Stomach (tissue), 9 donors: ENCODE results near the gene NFIX. TPM values are rescaled to one million over a fixed set of nuclear protein-coding genes. Genes with fewer than 3 reads are reported as not detected.

Experiments
- DNase-seq, 2 donors: peaks; one replicate each; pipeline versions ENCODE4 v3.0.0 to v3.0.0-alpha.2; 2013 to 2019
- H3K27ac ChIP-seq, 5 donors: fragments of 200-600 bp in 4 of 5; sonication (generic) in 4 of 5; one replicate each; pipeline ENCODE4 v1.5.1; 2013 to 2019; ENCODE audit warnings: mild to moderate bottlenecking in 1 of 5, moderate library complexity in 1 of 5
- H3K27me3 ChIP-seq, 3 donors: fragments of 200-600 bp; sonication (generic); one replicate each; pipeline ENCODE4 v1.5.1; 2017 to 2019; ENCODE audit warnings: mixed run types in 1 of 3
- H3K36me3 ChIP-seq, 4 donors: fragments of 200-600 bp; sonication (generic); 1 replicate in 3 of 4; 2 replicates in 1 of 4; pipeline ENCODE4 v1.5.1; 2016 to 2019
- H3K4me1 ChIP-seq, 4 donors: fragments of 200-600 bp; sonication (generic); one replicate each; pipeline ENCODE4 v1.5.1; 2016 to 2019
- H3K4me3 ChIP-seq, 4 donors: fragments of 200-600 bp; sonication (generic) in 3 of 4; one replicate each; pipeline ENCODE4 v1.5.1; 2016 to 2019; ENCODE audit warnings: mild to moderate bottlenecking in 1 of 4
- H3K9me3 ChIP-seq, 4 donors: fragments of 200-600 bp; sonication (generic); one replicate each; pipeline ENCODE4 v1.5.1; 2016 to 2019
- CTCF ChIP-seq, 7 experiments: fragments of 450-650 bp in 4 of 7; fragments of 200-600 bp in 3 of 7; sonication (generic) in 3 of 7; IDR thresholded peaks; one replicate each; pipeline ENCODE4 v1.5.1; 2016 to 2019; ENCODE audit warnings: antibody characterized with exemption in 7 of 7, control low read depth in 2 of 7, mild to moderate bottlenecking in 1 of 7
- EP300 ChIP-seq: sonication (generic); formaldehyde crosslinking; IDR thresholded peaks from one replicate; pipeline ENCODE4 v1.6.1; 2017; ENCODE audit warnings: antibody characterized with exemption
- POLR2A ChIP-seq, 4 donors: fragments of 450-650 bp; IDR thresholded peaks; one replicate each; pipeline ENCODE4 v1.6.1; 2016; ENCODE audit warnings: antibody characterized with exemption in 4 of 4, control low read depth in 2 of 4, mild to moderate bottlenecking in 1 of 4, moderate library complexity in 1 of 4
- POLR2AphosphoS5 ChIP-seq, 3 donors: sonication (generic); formaldehyde crosslinking; IDR thresholded peaks; one replicate each; pipeline ENCODE4 v1.6.1; 2016; ENCODE audit warnings: antibody characterized with exemption in 3 of 3
- WGBS, 5 donors: extraction: QIAGEN DNeasy Blood & Tissue Kit in 3 of 5; methylation state at CpG; one replicate each; pipeline versions ENCODE4 v1.1.5 to v1.1.7; 2013 to 2018; 5-methylcytosine and 5-hydroxymethylcytosine counted together
- intact Hi-C: fragments of 100-400 bp; cut with DNase I; formaldehyde crosslinking; loops from one replicate; pipeline ENCODE4 v1.15.1; 2023; ENCODE audit warnings: low total_unique reads
- polyA plus RNA-seq, 3 donors: library from polyadenylated mRNA; stranded (reverse); fragments of 200-250 nt; gene quantifications; one replicate each; pipeline ENCODE4 v1.2.3, GENCODE V29; 2013
- total RNA-seq, 5 donors: library from RNA; depleted of rRNA; stranded (reverse); fragments of >200 nt; gene quantifications; one replicate each; pipeline versions ENCODE4 v1.1.0 to v1.2.3, GENCODE V29; 2014 to 2016
- donor health status: healthy with polysubstance abuse.
- donor health status: Bipolar disorder and iron deficiency.
- donor health status: healthy.

NFIX gene
- total and polyA plus RNA-seq, 8 donors: 11.5 to 183 (median 37.6) TPM

GRCh38 chr19:13127811-13128575, 132.7 kb downstream of the NFIX start:
- no peaks in the 10 kb centered on the region for H3K9me3 ChIP-seq
- TF ChIP-seq POLR2A (IDR thresholded peaks at IDR 0.05): no peak
- TF ChIP-seq POLR2AphosphoS5 (IDR thresholded peaks at IDR 0.05): no peak
- no peak for TF ChIP-seq EP300
- no peak for TF ChIP-seq CTCF (IDR thresholded peaks at IDR 0.05)
- peaks cover 0 to 15% (median 12%) of the 10 kb centered on the region in 4 donors for H3K36me3 ChIP-seq
- H3K27ac ChIP-seq: no peak overlapping the region
- no peak overlapping the region for H3K4me3 ChIP-seq
- intact Hi-C loops: no loop called here
- 82 to 92% (median 88%) methylated on average over 6 of the region's 6 CpGs for WGBS, 5 donors
- DNase-seq: no peak
- H3K27me3 ChIP-seq: no peaks in the 10 kb centered on the region
- peaks cover 0 to 24% (median 14%) of the 10 kb centered on the region in 4 donors for H3K4me1 ChIP-seq

- peaks cover 0 to 29% (median 17%) of the 10 kb centered on the region in 4 donors for H3K4me1 ChIP-seq
- H3K4me3 ChIP-seq: no peak overlapping the region
- no peaks in the 10 kb centered on the region for H3K27me3 ChIP-seq
- no peak for TF ChIP-seq CTCF (IDR thresholded peaks at IDR 0.05)
- TF ChIP-seq POLR2AphosphoS5 (IDR thresholded peaks at IDR 0.05): no peak
- no peak for TF ChIP-seq EP300
- TF ChIP-seq POLR2A (IDR thresholded peaks at IDR 0.05): no peak
- peak in 1 of 2 donors; percentile 26 for DNase-seq
- WGBS, 5 donors: 31 to 57% (median 42%) methylated on average over 1 of the region's 1 CpG
- H3K36me3 ChIP-seq: peaks cover 0 to 15% (median 12%) of the 10 kb centered on the region in 4 donors
- H3K27ac ChIP-seq: no peak overlapping the region
- no peaks in the 10 kb centered on the region for H3K9me3 ChIP-seq
- intact Hi-C loops: no loop called here
Observed at GRCh38 chr19:13128583-13128982, 133.3 kb downstream of the NFIX start.

GRCh38 chr19:13129384-13129783, 134.1 kb downstream of the NFIX start:
- peaks cover 0 to 37% (median 20%) of the 10 kb centered on the region in 4 donors for H3K4me1 ChIP-seq

More at GRCh38 chr19:13129384-13129783, 134.1 kb downstream of the NFIX start:
- intact Hi-C loops: no loop called here
- Histone ChIP-seq H3K9me3 (no peaks in the 10 kb centered on the region), H3K36me3 (peaks cover 0 to 12% (median 10%) of the 10 kb centered on the region in 4 donors), H3K4me3 (no peak overlapping the region), H3K27me3 (no peaks in the 10 kb centered on the region), H3K27ac (no peak overlapping the region)
- no peak for DNase-seq
- no peak for TF ChIP-seq EP300
- TF ChIP-seq POLR2A (IDR thresholded peaks at IDR 0.05): no peak
- TF ChIP-seq POLR2AphosphoS5 (IDR thresholded peaks at IDR 0.05): no peak
- no peak for TF ChIP-seq CTCF (IDR thresholded peaks at IDR 0.05)
- WGBS, 5 donors: 87 to 95% (median 91%) methylated on average over 6 to 9 of the region's 9 CpGs
